Smooth muscle cell (in vitro differentiated cells): ENCODE data around the gene CD37. TPM values are rescaled to one million over a fixed set of nuclear protein-coding genes. Genes with fewer than 3 reads are reported as not detected.
A peak's percentile ranks its signal among the peaks of the same experiment; 100 is the strongest.

ENCODE experiments used
- DNase-seq: peaks from one replicate; lab custom pipeline; 2025; ENCODE audit not compliant: unreplicated experiment; lab: John Stamatoyannopoulos, UW
- H2AFZ ChIP-seq: fragments of 200-600 bp; sonication (generic); 2 replicates; pipeline ENCODE4 v1.6.0; 2016; ENCODE audit warnings: antibody characterized with exemption, low read depth, mild to moderate bottlenecking
- H3F3A ChIP-seq: fragments of 200-600 bp; sonication (generic); 2 replicates; pipeline ENCODE4 v1.6.0; 2017; ENCODE audit warnings: antibody characterized with exemption, low read depth
- H3K27ac ChIP-seq: fragments of 200-600 bp; sonication (generic); 2 replicates; pipeline ENCODE4 v1.5.1; 2016; ENCODE audit warnings: low read depth, mild to moderate bottlenecking
- H3K27me3 ChIP-seq: fragments of 200-600 bp; sonication (generic); 2 replicates; pipeline ENCODE4 v1.6.1; 2016; ENCODE audit warnings: low read depth, mild to moderate bottlenecking
- H3K36me3 ChIP-seq: fragments of 200-600 bp; sonication (generic); 2 replicates; pipeline ENCODE4 v1.5.1; 2016; ENCODE audit warnings: low read depth
- H3K4me1 ChIP-seq: fragments of 200-600 bp; sonication (generic); 2 replicates; pipeline ENCODE4 v1.5.1; 2016; ENCODE audit warnings: low read depth
- H3K4me2 ChIP-seq: fragments of 200-600 bp; sonication (generic); 2 replicates; pipeline ENCODE4 v1.6.0; 2016; ENCODE audit warnings: mild to moderate bottlenecking
- H3K4me3 ChIP-seq: fragments of 200-600 bp; sonication (generic); 2 replicates; pipeline ENCODE4 v1.5.1; 2016; ENCODE audit warnings: mild to moderate bottlenecking
- H3K79me2 ChIP-seq: fragments of 200-600 bp; sonication (generic); 2 replicates; pipeline ENCODE4 v1.6.0; 2016; ENCODE audit warnings: low read depth, mild to moderate bottlenecking
- H3K9ac ChIP-seq: fragments of 200-600 bp; sonication (generic); 2 replicates; pipeline ENCODE4 v1.6.0; 2016; ENCODE audit warnings: low read depth
- H3K9me3 ChIP-seq: fragments of 200-600 bp; sonication (generic); replicated peaks from 2 replicates; pipeline ENCODE4 v1.5.1; 2016; ENCODE audit warnings: low read depth
- H4K20me1 ChIP-seq: fragments of 200-600 bp; sonication (generic); 2 replicates; pipeline ENCODE4 v1.6.0; 2016; ENCODE audit warnings: low read depth
- WGBS: methylation state at CpG from one replicate; pipeline ENCODE4 v1.1.7; 2016; ENCODE audit warnings: low lambda C conversion rate; 5-methylcytosine and 5-hydroxymethylcytosine counted together
- polyA plus RNA-seq: library from polyadenylated mRNA; unstranded; fragments of >200 nt; fragmentation: Nextera tagmentation; extraction: Ambion mirVana; gene quantifications from 2 replicates; pipeline ENCODE4 v1.2.1, GENCODE V29; 2016
- total RNA-seq: library from RNA; depleted of rRNA; stranded (reverse); fragments of >200 nt; gene quantifications from 2 replicates; pipeline ENCODE4 v1.2.3, GENCODE V29; 2014
- TF ChIP-seq, protein P1 (sequence below): fragments of 200-600 bp; sonication (generic); IDR thresholded peaks from 2 replicates; pipeline ENCODE4 v1.5.1; 2017; ENCODE audit warnings: borderline replicate concordance, mild to moderate bottlenecking, antibody characterized with exemption; ENCODE audit not compliant: insufficient read depth, poor library complexity, severe bottlenecking

CD37 gene
- total and polyA plus RNA-seq, 2 experiments from 2014 or later: 7.0 TPM; not detected in 1

GRCh38 chr19:49340069-49340864 is 5.1 kb downstream of the CD37 start:
- TF ChIP-seq, protein P1, sequence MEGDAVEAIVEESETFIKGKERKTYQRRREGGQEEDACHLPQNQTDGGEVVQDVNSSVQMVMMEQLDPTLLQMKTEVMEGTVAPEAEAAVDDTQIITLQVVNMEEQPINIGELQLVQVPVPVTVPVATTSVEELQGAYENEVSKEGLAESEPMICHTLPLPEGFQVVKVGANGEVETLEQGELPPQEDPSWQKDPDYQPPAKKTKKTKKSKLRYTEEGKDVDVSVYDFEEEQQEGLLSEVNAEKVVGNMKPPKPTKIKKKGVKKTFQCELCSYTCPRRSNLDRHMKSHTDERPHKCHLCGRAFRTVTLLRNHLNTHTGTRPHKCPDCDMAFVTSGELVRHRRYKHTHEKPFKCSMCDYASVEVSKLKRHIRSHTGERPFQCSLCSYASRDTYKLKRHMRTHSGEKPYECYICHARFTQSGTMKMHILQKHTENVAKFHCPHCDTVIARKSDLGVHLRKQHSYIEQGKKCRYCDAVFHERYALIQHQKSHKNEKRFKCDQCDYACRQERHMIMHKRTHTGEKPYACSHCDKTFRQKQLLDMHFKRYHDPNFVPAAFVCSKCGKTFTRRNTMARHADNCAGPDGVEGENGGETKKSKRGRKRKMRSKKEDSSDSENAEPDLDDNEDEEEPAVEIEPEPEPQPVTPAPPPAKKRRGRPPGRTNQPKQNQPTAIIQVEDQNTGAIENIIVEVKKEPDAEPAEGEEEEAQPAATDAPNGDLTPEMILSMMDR: no peak
- no peak overlapping the region for H2AFZ ChIP-seq
- no peaks in the 10 kb centered on the region for H3K27me3 ChIP-seq
- H3K36me3 ChIP-seq: peaks cover under 1% of the 10 kb centered on the region
- H3K79me2 ChIP-seq: no peaks in the 10 kb centered on the region
- peaks cover 4% of the 10 kb centered on the region for H3F3A ChIP-seq
- peaks cover 73% of the 10 kb centered on the region for H4K20me1 ChIP-seq
- no peaks in the 10 kb centered on the region for H3K9me3 ChIP-seq
- H3K9ac ChIP-seq: no peak overlapping the region
- DNase-seq: peak; percentile 43
- 23% methylated on average over 27 of the region's 36 CpGs for WGBS
- H3K4me3 ChIP-seq: no peak overlapping the region
- H3K4me1 ChIP-seq: peaks cover 4% of the 10 kb centered on the region
- no peak overlapping the region for H3K27ac ChIP-seq
- H3K4me2 ChIP-seq: peak overlapping the region; percentile 79

DNA sequence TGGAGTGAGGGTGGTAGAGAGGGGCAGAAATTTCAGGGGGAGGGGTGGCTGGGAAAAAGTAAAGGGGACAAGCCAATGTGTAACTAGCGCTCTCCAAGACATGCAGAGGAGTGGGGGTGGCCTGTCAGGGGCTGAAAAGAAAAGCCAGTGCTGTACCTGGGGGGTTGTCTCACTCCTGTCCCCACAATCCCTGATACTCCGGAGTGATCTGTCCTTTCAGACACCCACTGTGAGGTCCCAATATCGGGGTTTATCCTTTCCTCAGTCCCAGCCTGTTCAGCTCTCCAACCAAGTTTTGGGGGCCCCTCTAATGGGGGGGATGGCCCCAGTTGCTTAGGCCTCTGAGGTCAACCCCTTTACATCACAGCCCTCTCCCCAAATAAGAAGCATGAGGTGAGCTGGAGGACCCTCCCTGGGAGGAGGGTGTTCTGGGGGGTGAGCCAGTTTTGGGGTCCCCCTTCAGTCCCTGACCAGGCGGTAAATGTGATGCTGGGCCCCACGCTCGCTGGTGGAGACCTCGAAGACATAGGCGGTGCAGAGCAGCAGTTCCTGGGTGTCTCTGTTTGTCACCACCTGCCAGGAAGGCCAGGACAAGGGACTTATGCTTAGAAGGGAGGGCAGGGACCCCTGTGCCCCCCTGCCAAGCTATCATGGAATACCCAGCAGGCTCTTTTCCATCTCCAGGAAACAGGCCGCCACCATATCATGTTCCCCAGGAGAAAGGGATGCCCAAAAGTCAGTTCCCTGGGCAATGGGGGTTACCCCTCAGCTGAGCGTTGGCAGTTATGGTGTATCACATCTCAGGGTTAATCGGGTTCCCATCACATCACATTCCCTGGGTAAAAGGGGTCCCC is 5.9 kb downstream of the CD37 start:
- Histone ChIP-seq H3K36me3 (peaks cover 4% of the 10 kb centered on the region), H3K27me3 (no peaks in the 10 kb centered on the region), H3K4me3 (no peak overlapping the region), H3K27ac (no peak overlapping the region), H4K20me1 (peaks cover 81% of the 10 kb centered on the region), H3K4me2 (peak overlapping the region; percentile 54), H2AFZ (no peak overlapping the region), H3F3A (peaks cover 4% of the 10 kb centered on the region), H3K4me1 (peaks cover 4% of the 10 kb centered on the region), H3K9me3 (no peaks in the 10 kb centered on the region), H3K9ac (no peak overlapping the region), H3K79me2 (no peaks in the 10 kb centered on the region)
- no peak for DNase-seq
- WGBS: 95% methylated on average over 11 of the region's 11 CpGs
- TF ChIP-seq, protein P1: no peak

- Histone ChIP-seq H2AFZ (no peak overlapping the region), H3K4me3 (no peak overlapping the region), H3K27ac (no peak overlapping the region), H3K36me3 (peaks cover 8% of the 10 kb centered on the region), H3K4me2 (no peak overlapping the region), H3F3A (peaks cover 4% of the 10 kb centered on the region), H3K27me3 (no peaks in the 10 kb centered on the region), H3K4me1 (peaks cover 4% of the 10 kb centered on the region), H3K9me3 (no peaks in the 10 kb centered on the region), H3K9ac (no peak overlapping the region), H3K79me2 (no peaks in the 10 kb centered on the region), H4K20me1 (peaks cover 89% of the 10 kb centered on the region)
- WGBS: 94% methylated on average over 11 of the region's 11 CpGs
- TF ChIP-seq, protein P1: no peak
- no peak for DNase-seq
Measured at GRCh38 chr19:49342291-49342721, 7.1 kb downstream of the CD37 start.
